ENCODE measurements around the gene HNRNPAB.

The HNRNPAB gene

DNA sequence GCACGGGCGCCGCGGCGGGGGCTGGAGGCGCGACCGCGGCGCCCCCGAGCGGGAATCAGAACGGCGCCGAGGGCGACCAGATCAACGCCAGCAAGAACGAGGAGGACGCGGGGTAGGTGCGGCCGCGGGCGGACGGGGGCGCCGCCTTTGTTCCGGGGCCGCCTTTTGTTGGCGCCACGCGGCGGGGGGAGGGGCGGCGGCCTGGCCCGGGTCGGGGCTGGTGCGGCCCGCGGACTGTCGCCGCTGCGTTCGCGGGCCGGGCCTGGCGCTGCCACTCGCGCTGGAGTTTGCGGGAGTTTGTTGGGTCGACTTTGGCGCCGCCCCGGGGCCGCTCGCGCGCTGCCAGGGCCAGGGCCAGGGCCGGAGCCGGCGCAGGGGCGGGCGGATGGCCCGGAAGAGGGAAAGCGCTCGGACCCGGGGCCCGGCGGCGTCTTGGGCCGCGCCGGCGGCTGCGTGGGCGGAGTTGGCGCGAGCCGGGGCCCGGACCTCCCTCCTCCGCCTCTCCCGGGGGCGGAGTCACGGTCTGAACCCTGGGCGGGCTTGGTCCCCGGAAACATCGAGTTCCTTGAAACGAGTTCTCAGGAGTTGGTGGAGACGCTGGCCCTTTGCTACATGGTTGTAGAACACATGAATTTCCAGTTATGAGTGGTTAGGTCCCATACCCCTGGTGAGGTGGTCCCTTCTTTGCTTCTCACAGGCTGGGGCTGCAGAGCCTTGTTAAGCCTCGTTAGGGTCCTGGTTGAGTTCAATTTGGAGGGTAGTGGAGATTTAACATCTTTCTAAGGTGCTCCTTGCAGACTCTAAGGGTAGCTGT lies 809 bp downstream of the HNRNPAB start:
- Histone ChIP-seq H3K4me1 (ENCODE audit: control insufficient read depth, insufficient read depth, low read length, poor library complexity, severe bottlenecking) (peaks cover 19% of the 10 kb centered on the region), H3K27ac (ENCODE audit: insufficient read depth, low read length, poor library complexity, severe bottlenecking) (peak overlapping the region; percentile 80), H3K4me3 (ENCODE audit: insufficient read depth, low read depth, low read length, poor library complexity, severe bottlenecking) (peak overlapping the region; percentile 76), H3K27me3 (replicated peaks; ENCODE audit: control insufficient read depth, insufficient read depth, low read length, poor library complexity, severe bottlenecking) (no peaks in the 10 kb centered on the region), H3K36me3 (ENCODE audit: control insufficient read depth, insufficient read depth, low read length) (peaks cover 36% of the 10 kb centered on the region), H3K9me3 (ENCODE audit: control insufficient read depth, low read length) (no peaks in the 10 kb centered on the region)
- DNase-seq: peak; percentile 54 to 67 (median 56)

- H3K4me3 ChIP-seq (ENCODE audit: insufficient read depth, low read depth, low read length, poor library complexity, severe bottlenecking): peak overlapping the region; percentile 76
- H3K27me3 ChIP-seq (replicated peaks; ENCODE audit: control insufficient read depth, insufficient read depth, low read length, poor library complexity, severe bottlenecking): no peaks in the 10 kb centered on the region
- no peaks in the 10 kb centered on the region for H3K9me3 ChIP-seq (ENCODE audit: control insufficient read depth, low read length)
- H3K27ac ChIP-seq (ENCODE audit: insufficient read depth, low read length, poor library complexity, severe bottlenecking): peak overlapping the region; percentile 80
- DNase-seq: no peak
- peaks cover 19% of the 10 kb centered on the region for H3K4me1 ChIP-seq (ENCODE audit: control insufficient read depth, insufficient read depth, low read length, poor library complexity, severe bottlenecking)
- H3K36me3 ChIP-seq (ENCODE audit: control insufficient read depth, insufficient read depth, low read length): peaks cover 42% of the 10 kb centered on the region
These were observed 1.4 kb downstream of the HNRNPAB start for GRCh38 chr5:178205749-178206047.

DNA sequence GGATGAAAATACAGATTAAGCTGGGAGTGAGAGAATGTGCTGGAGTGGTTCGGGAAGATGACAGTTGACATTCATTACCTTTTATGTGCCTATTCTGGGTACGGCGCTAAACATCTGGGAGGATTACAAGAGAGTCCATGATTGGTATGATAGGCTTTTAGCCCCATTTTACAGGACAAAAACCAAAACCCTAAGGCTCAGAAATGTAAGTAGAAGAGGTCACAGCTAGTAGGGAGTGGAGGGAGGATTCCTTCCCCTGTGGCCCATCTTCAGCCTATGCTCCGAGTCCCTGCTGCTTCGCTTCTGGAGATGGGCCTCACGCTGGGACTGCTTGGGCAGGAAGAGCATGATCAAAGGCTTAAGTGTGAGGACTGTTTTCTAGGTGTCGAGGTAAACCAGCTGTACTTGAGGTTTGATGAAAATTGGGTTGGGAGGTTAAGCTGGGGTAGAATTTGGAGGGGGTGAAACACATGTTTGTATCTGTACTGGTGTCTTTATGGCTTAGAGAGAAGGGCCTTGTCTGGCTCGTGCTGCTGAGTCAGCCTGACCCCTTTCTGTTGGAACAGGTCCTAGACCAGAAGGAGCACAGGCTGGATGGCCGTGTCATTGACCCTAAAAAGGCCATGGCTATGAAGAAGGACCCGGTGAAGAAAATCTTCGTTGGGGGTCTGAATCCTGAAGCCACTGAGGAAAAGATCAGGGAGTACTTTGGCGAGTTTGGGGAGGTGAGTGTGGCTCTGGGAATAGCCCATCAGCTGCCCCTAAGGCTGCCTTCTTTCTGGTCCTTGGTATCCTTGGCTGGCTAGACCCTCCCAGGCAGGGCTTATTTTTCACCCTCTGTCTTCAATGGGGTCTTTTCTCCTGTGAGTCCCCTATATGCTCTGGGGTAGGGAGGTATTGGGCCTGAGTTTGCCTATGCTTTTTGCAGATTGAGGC lies 2.1 kb downstream of the HNRNPAB start:
- DNase-seq: no peak
- peaks cover 19% of the 10 kb centered on the region for H3K4me1 ChIP-seq (ENCODE audit: control insufficient read depth, insufficient read depth, low read length, poor library complexity, severe bottlenecking)
- H3K27ac ChIP-seq (ENCODE audit: insufficient read depth, low read length, poor library complexity, severe bottlenecking): peak overlapping the region; percentile 80
- H3K36me3 ChIP-seq (ENCODE audit: control insufficient read depth, insufficient read depth, low read length): peaks cover 49% of the 10 kb centered on the region
- H3K4me3 ChIP-seq (ENCODE audit: insufficient read depth, low read depth, low read length, poor library complexity, severe bottlenecking): peak overlapping the region; percentile 76
- no peaks in the 10 kb centered on the region for H3K9me3 ChIP-seq (ENCODE audit: control insufficient read depth, low read length)
- no peaks in the 10 kb centered on the region for H3K27me3 ChIP-seq (replicated peaks; ENCODE audit: control insufficient read depth, insufficient read depth, low read length, poor library complexity, severe bottlenecking)

- peaks cover 19% of the 10 kb centered on the region for H3K4me1 ChIP-seq (ENCODE audit: control insufficient read depth, insufficient read depth, low read length, poor library complexity, severe bottlenecking)
- H3K36me3 ChIP-seq (ENCODE audit: control insufficient read depth, insufficient read depth, low read length): peaks cover 58% of the 10 kb centered on the region
- H3K27ac ChIP-seq (ENCODE audit: insufficient read depth, low read length, poor library complexity, severe bottlenecking): peak overlapping the region; percentile 80
- no peaks in the 10 kb centered on the region for H3K9me3 ChIP-seq (ENCODE audit: control insufficient read depth, low read length)
- H3K4me3 ChIP-seq (ENCODE audit: insufficient read depth, low read depth, low read length, poor library complexity, severe bottlenecking): no peak overlapping the region
- DNase-seq: no peak
- H3K27me3 ChIP-seq (replicated peaks; ENCODE audit: control insufficient read depth, insufficient read depth, low read length, poor library complexity, severe bottlenecking): no peaks in the 10 kb centered on the region
These were observed 3.0 kb downstream of the HNRNPAB start for GRCh38 chr5:178207183-178207916.

GRCh38 chr5:178207917-178208280 lies 3.6 kb downstream of the HNRNPAB start:
- Histone ChIP-seq H3K4me1 (ENCODE audit: control insufficient read depth, insufficient read depth, low read length, poor library complexity, severe bottlenecking) (peaks cover 19% of the 10 kb centered on the region), H3K27ac (ENCODE audit: insufficient read depth, low read length, poor library complexity, severe bottlenecking) (no peak overlapping the region), H3K4me3 (ENCODE audit: insufficient read depth, low read depth, low read length, poor library complexity, severe bottlenecking) (no peak overlapping the region), H3K36me3 (ENCODE audit: control insufficient read depth, insufficient read depth, low read length) (peaks cover 63% of the 10 kb centered on the region), H3K9me3 (ENCODE audit: control insufficient read depth, low read length) (no peaks in the 10 kb centered on the region), H3K27me3 (replicated peaks; ENCODE audit: control insufficient read depth, insufficient read depth, low read length, poor library complexity, severe bottlenecking) (no peaks in the 10 kb centered on the region)
- DNase-seq: no peak

DNA sequence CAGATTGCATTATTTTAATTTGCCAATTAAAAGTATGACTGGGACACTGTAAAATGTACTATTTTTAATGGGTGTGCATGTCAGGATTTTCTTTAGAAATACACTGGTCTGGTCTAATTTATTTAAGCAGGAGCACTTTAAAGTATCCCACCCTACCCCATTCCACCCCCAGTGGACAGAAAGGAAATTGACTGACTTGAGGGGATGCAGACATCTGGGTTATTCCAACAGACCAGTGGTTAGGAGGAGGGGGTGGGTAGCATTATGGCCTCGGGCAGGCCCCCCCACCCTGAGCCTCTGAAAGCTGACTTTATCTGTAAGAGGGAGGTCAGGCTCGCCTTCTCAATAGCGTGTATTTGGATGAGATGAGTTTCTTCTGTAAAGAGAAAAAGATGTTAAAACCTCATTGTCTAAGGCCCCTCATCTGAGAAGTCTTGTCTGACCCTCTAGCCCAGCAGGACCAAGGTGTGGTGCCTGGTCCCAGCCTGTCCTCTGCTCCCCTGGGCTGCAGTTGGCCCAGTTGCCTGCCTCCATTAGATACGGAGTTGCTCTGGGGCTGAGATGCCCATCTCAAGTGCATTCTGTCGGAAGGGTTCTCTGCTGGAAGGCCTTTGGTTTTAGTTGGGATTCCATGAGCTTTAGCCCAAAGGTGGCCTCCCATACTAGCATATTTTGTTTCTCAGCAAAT lies 4.4 kb downstream of the HNRNPAB start:
- H3K4me3 ChIP-seq (ENCODE audit: insufficient read depth, low read depth, low read length, poor library complexity, severe bottlenecking): no peak overlapping the region
- H3K27me3 ChIP-seq (replicated peaks; ENCODE audit: control insufficient read depth, insufficient read depth, low read length, poor library complexity, severe bottlenecking): no peaks in the 10 kb centered on the region
- no peak overlapping the region for H3K27ac ChIP-seq (ENCODE audit: insufficient read depth, low read length, poor library complexity, severe bottlenecking)
- peaks cover 70% of the 10 kb centered on the region for H3K36me3 ChIP-seq (ENCODE audit: control insufficient read depth, insufficient read depth, low read length)
- no peak for DNase-seq
- peaks cover 19% of the 10 kb centered on the region for H3K4me1 ChIP-seq (ENCODE audit: control insufficient read depth, insufficient read depth, low read length, poor library complexity, severe bottlenecking)
- H3K9me3 ChIP-seq (ENCODE audit: control insufficient read depth, low read length): no peaks in the 10 kb centered on the region

DNA sequence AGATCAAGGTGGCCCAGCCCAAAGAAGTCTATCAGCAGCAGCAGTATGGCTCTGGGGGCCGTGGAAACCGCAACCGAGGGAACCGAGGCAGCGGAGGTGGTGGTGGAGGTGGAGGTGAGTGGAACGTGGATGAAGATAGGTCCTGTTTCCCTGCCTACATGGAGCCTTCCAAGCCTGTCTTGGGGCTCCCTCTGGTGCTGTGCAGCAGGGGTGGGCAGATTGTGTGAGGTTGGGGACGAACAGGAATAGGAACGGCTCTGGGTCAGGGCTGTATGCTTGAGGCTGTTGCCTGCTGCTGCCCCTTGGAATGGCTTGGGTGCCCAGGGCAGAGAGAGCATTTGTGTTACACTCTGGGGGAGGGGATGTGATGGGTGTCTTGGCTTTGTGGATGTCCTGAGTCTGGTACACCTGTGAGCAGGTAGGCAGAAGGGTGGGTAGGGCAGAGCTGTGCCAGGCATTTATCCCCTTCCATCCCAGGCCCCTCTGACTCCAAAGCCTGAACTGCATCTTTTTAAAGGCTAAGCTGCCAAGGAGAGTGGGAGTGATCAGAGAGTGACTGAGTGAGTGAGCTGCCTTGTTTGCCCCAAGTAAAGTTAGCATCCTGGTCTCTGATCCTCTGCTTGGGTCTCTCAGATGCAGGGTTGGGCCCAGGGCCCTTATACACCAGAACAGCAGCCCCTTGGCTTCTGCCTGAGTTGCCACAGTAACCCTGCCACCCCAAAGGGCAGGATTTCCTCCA lies 5.2 kb downstream of the HNRNPAB start:
- no peak overlapping the region for H3K4me3 ChIP-seq (ENCODE audit: insufficient read depth, low read depth, low read length, poor library complexity, severe bottlenecking)
- peaks cover 79% of the 10 kb centered on the region for H3K36me3 ChIP-seq (ENCODE audit: control insufficient read depth, insufficient read depth, low read length)
- no peak for DNase-seq
- peaks cover 19% of the 10 kb centered on the region for H3K4me1 ChIP-seq (ENCODE audit: control insufficient read depth, insufficient read depth, low read length, poor library complexity, severe bottlenecking)
- no peaks in the 10 kb centered on the region for H3K27me3 ChIP-seq (replicated peaks; ENCODE audit: control insufficient read depth, insufficient read depth, low read length, poor library complexity, severe bottlenecking)
- H3K9me3 ChIP-seq (ENCODE audit: control insufficient read depth, low read length): no peaks in the 10 kb centered on the region
- no peak overlapping the region for H3K27ac ChIP-seq (ENCODE audit: insufficient read depth, low read length, poor library complexity, severe bottlenecking)

DNA sequence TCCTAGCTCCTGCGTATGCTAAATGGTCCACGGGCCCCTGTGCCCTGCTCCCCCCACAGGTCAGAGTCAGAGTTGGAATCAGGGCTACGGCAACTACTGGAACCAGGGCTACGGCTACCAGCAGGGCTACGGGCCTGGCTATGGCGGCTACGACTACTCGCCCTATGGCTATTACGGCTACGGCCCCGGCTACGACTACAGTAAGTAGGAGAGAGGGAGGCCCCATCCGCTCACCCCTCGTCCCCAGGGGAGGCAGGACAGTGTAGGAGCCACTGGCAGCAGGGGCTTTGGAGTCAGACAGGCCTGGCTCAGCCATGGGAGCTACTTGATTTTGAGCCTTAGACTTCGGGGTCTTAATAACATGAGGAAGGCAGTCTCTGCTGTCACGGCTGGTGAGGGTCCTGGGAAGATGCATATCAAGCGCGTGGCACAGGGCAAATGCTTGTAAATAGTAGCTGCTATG lies 5.8 kb downstream of the HNRNPAB start:
- Histone ChIP-seq H3K36me3 (ENCODE audit: control insufficient read depth, insufficient read depth, low read length) (peaks cover 85% of the 10 kb centered on the region), H3K4me3 (ENCODE audit: insufficient read depth, low read depth, low read length, poor library complexity, severe bottlenecking) (no peak overlapping the region), H3K27me3 (replicated peaks; ENCODE audit: control insufficient read depth, insufficient read depth, low read length, poor library complexity, severe bottlenecking) (no peaks in the 10 kb centered on the region), H3K9me3 (ENCODE audit: control insufficient read depth, low read length) (no peaks in the 10 kb centered on the region), H3K27ac (ENCODE audit: insufficient read depth, low read length, poor library complexity, severe bottlenecking) (no peak overlapping the region), H3K4me1 (ENCODE audit: control insufficient read depth, insufficient read depth, low read length, poor library complexity, severe bottlenecking) (peaks cover 19% of the 10 kb centered on the region)
- no peak for DNase-seq

DNA sequence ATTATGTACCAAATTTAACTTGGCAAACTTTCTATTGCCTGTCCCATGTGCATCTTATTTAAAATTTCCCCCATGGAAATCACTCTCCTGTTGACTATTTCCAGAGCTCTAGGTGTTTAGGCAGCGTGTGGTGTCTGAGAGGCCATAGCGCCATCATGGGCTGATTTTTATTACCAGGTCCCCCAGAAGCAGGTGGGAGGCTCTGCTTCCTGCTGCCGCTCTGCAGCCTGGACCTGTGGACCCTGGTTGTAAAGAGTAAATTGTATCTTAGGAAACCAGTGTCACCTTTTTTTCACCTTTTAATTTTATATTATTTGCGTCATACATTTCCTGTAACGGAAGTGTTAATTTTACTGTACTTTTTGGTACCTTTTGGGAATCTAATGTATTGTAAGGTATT lies 6.4 kb downstream of the HNRNPAB start:
- Histone ChIP-seq H3K4me3 (ENCODE audit: insufficient read depth, low read depth, low read length, poor library complexity, severe bottlenecking) (no peak overlapping the region), H3K9me3 (ENCODE audit: control insufficient read depth, low read length) (no peaks in the 10 kb centered on the region), H3K4me1 (ENCODE audit: control insufficient read depth, insufficient read depth, low read length, poor library complexity, severe bottlenecking) (peaks cover 16% of the 10 kb centered on the region), H3K27me3 (replicated peaks; ENCODE audit: control insufficient read depth, insufficient read depth, low read length, poor library complexity, severe bottlenecking) (no peaks in the 10 kb centered on the region), H3K27ac (ENCODE audit: insufficient read depth, low read length, poor library complexity, severe bottlenecking) (no peak overlapping the region), H3K36me3 (ENCODE audit: control insufficient read depth, insufficient read depth, low read length) (peaks cover 90% of the 10 kb centered on the region)
- no peak for DNase-seq
